DMS 273 (cell line): ENCODE results near the gene NCK2.
"Not testable (repeated sequence)": the region's sequence is repeated elsewhere in the genome, so short reads cannot be mapped to it uniquely, and the experiment has no call there.

ENCODE experiments used
- DNase-seq: peaks from one replicate; lab custom pipeline; 2025; ENCODE audit not compliant: unreplicated experiment; lab: John Stamatoyannopoulos, UW

Gene NCK2

GRCh38 chr2:105883911-105884694, 139.4 kb downstream of the NCK2 start:
- no peak for DNase-seq

- no peak for DNase-seq
Observed at GRCh38 chr2:105885456-105885855, 140.7 kb downstream of the NCK2 start.

GRCh38 chr2:105886029-105886454, 141.3 kb downstream of the NCK2 start:
- no peak for DNase-seq

GRCh38 chr2:105886687-105887086, 142.0 kb downstream of the NCK2 start:
- DNase-seq, result no peak

DNA sequence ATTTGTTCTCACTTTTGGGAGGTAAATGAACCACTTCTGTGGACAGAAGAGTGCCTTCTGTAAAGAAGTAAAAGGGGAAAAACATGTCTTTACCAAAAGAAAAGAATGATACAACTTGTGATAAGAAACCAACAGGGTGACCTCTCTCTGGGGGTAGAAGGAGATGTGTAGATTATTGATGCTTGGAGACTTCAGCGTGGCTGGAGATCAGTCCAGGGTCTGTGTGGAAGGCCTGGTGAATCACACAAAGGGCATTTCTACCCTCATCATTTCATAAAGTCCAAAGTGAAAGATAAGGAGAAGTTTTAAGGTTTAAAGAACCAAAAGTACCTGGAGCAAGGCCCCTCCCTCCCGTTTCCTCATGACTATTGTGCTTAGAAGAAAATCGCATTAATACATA, 142.5 kb downstream of the NCK2 start:
- DNase-seq, result no peak

DNA sequence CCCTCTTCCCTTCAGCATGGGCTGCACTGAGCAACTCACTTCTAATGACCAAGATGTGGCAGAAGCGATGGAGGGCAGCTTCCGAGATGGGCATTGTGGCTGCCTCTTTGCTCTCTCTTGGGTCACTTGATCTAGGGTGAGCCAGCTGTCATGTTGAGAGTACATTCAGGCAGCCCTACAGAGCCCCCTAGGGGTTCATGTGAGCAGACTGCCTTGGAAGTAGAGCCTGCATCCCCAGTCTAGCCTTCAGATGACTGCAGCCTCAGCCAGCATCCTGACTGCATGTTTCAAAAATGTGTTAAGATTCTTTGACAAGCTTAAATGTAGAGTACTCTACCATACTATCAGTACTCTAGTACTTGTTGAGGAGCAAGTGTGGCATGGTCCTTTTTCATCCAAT, 143.9 kb downstream of the NCK2 start:
- peak; percentile 63 for DNase-seq

DNA sequence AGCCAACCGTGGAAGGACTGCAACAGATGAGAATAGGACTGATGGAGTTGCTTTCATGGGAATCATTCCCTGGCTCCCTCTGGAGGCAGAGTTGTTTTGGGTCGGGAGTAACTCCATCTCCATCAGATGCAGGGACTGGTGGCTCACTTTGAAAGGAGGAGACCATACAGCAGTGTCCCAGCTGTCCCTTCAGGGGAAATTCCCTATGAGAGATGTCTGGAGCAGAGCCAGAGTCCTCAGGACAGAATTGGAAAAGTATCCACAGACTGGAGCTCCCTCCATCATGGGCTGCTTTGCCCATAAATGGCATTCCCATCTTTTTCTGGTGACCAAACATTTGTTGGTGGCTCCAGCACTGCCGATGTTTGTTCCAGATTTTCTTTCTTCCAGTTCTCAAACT, 144.3 kb downstream of the NCK2 start:
- DNase-seq, result peak; percentile 24

- no peak for DNase-seq
Observed at GRCh38 chr2:105890111-105890510, 145.4 kb downstream of the NCK2 start.

- no peak for DNase-seq
Observed at GRCh38 chr2:105890856-105891255, 146.1 kb downstream of the NCK2 start.

DNA sequence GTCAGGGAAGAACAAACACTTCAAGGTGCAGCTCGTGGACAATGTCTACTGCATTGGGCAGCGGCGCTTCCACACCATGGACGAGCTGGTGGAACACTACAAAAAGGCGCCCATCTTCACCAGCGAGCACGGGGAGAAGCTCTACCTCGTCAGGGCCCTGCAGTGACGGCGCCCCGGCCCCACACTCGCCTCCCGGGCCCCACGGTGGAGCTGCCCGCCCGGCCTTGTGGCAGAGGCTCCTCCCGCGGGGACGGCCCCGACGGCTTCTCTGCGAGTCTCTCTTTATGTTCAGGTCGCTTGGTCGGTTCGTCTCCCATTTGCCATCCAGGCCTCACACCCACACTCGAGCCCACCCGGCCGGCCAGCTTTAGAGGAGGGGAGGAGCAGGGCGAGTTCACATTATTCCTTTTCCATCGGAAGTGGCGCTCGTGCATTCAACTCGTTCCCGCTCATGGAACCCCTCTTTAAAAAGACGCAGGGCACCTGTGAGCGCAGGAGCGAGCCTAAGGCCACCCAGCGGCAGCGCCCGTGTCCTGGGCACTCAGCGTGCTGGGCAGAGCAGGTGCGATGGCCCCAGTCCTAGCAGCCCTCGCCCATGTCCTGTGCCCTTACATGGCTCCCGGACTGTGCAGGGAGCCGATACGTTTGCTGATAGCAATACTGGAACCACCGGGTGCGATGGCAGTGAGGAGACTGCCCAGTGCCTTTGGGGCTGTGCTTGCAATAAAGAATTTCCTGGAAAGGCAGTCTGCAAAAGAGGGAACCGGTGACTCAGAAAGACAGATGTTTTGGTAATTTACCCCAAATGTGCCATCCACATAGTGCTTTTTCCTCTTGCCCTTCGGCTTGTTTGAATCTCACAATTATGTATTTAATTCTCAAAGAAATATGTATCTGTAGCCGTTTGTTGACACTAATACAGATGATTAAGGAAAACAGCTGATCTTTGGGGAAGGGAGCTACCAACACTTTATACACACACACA, 148.6 kb downstream of the NCK2 start:
- no peak for DNase-seq

DNA sequence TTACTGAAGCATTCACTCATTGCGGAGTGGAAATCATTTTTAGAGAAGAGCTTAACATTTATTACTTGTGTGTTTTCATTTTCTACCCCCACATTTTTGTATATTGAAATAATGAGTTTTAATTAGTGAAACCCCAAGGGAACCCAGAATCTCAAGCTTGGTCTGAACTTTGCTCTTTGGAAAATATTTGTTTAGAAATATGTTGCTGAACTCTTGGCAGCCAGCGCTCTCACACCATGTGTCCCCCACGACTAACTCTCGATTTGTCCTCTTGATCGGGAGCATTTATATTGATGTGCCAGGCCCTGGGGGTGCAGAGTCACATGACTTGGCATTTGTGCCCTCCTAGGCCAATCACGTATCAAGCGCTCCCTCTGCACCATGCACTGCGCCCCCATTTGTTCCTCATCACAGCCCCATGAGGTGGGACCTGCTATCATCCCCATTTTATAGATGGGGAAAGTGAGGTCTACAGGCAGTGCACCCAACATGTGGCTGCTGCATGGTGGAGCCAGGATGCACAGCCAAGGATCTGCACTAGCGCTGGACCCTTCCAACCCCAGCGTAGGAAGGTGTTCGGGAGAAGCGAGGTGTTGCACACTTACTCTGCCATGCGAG, 149.7 kb downstream of the NCK2 start:
- no peak for DNase-seq

- no peak for DNase-seq
Observed at GRCh38 chr2:105895990-105896764, 151.5 kb downstream of the NCK2 start.

DNA sequence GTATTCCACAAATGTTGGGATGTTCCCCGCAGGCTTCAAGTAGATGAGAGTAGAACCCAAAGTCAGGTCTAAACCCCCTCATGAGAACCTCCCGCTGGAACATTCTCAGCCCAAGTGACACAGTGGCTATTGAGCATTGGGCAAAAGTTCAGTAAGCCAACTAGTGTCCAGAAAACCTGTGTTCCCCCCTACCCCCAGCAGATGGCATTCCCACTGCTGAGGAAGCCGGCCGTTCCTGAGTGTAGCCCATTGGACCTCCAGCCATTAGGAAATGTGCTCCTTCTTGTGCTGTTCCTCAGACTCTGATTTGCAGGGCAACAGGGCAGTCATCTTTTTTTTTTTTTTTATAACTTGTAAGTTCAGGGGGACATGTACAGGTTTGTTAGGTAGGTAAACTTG, 152.1 kb downstream of the NCK2 start:
- peak; percentile 19 for DNase-seq

DNA sequence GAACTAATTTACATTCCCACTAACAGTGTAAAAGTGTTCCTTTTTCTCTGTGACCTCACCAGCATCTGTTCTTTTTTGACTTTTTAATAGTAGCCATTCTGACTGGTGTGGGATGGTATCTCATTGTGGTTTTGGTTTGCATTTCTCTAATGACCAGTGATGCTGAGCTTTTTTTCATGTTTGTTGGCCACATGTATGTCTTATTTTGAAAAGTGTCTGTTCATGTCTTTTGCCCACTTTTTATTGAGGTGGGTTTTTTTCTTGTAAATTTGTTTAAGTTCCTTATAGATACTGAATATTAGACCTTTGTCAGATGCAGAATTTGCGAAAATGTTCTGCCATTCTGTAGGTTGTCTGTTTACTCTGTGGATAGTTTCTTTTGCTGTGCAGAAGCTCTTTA, 153.0 kb downstream of the NCK2 start:
- DNase-seq, result not testable (repeated sequence)

DNA sequence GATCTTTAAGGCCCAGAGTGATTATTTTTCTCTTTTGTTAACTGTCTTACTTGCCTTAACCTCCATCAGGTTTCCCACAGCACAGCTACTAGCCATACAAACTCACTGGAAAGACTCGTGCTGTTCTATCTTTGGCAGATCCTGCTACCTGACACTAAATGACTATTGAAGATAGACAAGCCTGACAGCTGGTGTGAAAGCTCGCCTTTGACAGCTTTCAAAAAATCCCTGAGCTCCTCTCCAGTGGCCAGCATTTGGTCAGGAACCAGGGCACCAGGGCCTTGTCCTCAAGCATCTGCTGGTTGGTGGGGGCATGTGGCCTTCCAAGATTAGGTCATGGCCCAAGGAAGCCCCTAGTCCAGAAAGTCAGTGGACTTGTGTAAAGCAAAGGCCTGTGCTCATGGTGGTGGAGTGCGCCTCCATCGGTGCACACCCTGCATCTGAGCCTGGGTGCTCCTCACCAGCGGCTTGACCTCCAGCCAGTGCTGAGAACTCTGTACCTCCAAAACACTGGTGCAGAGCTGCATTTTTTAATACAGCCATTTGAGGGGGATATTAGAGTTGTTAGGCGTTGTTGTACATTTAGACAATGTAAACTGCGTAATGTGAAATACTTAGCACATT, 158.5 kb downstream of the NCK2 start:
- no peak for DNase-seq

GRCh38 chr2:105904938-105905337, 160.2 kb downstream of the NCK2 start:
- DNase-seq, result no peak

DNA sequence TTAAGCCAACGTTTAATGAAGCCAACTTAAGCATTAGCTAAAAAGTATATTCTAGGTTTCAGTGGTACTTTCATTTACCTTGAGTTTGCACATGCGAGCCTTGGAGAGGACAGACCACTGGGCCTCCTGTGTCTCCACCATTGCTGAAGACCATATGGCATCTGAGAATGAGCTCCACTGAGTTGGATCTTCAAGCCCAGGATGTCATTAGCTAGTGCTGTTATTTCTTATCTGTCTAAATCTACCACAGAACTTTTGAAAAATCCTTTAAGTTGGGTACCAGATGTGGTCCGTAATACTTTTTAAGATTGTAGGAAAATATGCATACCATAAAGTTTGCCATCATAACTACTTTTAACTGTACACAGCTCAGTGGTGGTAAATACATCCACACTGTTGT, 161.8 kb downstream of the NCK2 start:
- no peak for DNase-seq

- no peak for DNase-seq
Observed at GRCh38 chr2:105907184-105907583, 162.5 kb downstream of the NCK2 start.

- no peak for DNase-seq
Observed at GRCh38 chr2:105909215-105909614, 164.5 kb downstream of the NCK2 start.

GRCh38 chr2:105910497-105911238, 166.0 kb downstream of the NCK2 start:
- peak; percentile 17 for DNase-seq
